GM19035 (cell line): ENCODE data around the gene PIK3AP1.

Experiments
- ATAC-seq: cut with Tn5 transposase; IDR thresholded peaks from one replicate; pipeline ENCODE4 v1.9.1; 2021; ENCODE audit not compliant: unreplicated experiment

Gene PIK3AP1

DNA sequence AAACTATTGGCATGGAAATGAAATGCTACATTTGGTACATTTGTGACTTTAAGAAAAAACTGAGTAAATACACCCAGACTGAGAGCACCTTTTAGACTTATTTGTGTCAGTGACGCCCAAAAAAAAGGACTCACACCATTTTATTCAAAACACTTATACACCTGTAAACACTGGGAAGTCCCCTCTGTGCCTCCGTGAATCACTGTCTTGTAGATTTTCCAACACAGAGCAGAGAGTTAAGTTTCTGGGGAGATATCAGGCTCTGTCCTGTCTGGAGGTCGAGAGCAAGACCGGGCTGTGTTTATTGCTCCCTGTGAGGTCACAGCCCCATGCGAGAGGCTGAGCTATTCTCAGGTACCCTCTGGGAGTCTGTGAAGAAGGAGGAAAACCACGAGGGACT, 72.8 kb downstream of the PIK3AP1 start:
- ATAC-seq, result no peak

DNA sequence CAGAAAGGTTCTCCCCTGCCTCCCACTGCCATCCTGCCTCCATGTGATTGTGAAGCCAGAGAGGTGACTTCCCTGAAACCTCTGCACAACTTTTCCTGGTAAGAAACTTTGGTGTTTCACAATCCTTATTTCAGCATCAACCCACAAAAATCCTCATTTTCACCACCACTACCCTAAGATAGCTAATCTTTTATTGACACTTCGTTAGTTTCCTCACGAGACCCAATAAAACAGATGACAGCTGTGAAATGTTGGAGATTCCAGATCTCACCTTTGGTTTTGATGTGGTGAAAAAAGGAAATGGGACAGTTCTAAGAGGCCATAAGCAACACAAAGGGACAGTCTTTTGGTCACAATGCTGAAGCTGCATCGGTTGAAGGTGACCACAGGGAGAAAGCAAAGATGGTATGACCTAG, 73.6 kb downstream of the PIK3AP1 start:
- no peak for ATAC-seq

DNA sequence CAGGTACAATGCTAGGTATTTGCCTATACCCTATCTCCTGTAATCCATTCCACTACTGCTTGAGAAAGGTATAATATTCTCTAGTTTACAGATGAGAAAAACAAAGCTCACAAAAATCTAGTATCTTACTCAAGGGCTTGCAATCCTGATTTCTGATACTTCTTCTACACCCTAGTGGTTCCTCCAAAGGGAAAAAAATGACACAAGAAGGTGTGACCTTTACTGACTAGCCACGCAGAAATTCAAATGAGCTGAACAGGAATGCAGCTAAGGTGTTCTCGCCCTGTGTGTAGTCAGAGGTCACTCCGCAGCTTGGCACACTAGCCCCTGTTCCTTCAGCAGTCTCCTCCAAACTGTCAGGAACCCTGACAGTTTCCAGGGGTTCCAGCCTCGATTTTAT, 74.0 kb downstream of the PIK3AP1 start:
- no peak for ATAC-seq

DNA sequence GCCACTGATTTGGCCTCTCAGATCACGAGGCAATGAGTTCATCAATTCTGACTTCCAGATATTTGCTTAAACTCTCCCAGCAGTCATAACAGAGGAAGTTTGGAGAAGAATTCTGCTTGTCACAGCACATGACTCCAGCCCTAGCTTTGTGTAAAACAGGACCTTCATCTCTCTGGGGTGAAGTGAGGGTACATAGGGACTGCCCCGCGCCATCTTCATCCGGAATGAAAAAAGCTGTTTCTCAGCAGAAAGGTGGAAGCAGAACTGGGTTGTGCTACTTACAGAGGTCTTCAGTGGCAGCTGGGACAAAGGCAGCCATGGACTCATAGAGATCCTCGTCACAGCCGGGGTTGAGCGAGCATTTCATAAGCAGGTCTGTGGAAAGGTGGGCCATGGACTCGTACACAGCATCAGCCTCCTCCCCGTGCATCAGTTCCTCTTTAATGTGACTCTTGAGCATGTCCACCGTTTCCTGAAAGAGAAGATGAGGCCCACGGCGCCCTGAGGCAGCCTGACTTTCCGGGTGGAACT, 75.1 kb downstream of the PIK3AP1 start:
- peak; percentile 39 for ATAC-seq

DNA sequence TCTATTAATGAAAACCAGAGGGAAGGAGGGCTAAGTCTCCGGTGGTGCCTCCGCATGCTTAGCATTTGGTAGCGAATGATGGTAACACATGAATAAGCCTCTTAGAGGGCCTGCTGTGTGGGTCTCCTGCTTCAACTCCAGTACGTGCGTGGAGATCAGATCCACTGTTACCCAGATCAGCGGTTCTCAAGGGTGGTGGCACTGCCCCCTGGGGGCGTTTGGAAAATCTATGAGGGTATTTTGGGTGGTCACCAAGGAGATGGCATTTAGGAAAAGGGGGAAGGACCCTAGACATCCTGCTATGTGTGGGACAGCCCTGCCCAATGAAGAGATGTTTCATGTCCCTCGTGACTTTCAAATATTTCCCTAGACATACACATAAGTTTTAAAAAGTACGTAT, 76.4 kb downstream of the PIK3AP1 start:
- no peak for ATAC-seq

DNA sequence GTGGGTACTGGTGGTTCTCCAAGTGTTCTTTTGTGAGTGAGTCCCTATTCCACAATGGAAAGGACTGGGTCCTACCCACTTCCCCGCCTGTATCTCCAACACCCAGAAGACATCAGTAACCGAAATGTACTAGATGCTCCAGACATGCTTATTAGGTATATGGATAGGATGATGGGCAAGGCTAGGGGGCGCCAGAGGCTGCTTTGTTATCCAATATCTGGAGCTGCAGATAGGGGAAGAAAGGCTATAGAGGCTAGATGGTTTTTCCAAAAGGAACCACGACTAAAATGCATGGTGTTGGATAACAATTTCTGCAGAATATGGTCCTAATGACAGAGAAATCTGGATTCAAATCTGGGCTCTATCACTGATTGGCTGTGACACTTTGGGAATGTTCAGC, 77.3 kb downstream of the PIK3AP1 start:
- no peak for ATAC-seq

DNA sequence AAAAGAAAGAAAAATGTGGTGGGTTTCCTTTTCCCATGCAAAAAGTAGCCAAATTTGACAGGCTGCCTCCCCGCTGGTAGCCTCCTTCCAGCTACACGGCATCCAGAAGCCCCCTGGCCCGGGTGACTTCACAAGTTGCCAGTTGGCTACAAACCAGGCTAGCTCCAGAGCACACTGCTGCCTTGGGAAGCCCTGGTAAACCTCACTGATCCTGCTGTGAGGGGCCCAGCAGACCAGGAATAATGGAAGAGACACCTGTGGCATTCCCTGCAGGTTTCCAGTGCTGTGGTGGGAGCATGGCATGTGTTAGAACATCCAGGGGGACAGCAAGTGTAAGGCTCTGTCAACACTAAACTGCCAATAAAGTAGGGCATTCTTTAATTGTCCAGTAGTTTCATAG, 77.8 kb downstream of the PIK3AP1 start:
- no peak for ATAC-seq

DNA sequence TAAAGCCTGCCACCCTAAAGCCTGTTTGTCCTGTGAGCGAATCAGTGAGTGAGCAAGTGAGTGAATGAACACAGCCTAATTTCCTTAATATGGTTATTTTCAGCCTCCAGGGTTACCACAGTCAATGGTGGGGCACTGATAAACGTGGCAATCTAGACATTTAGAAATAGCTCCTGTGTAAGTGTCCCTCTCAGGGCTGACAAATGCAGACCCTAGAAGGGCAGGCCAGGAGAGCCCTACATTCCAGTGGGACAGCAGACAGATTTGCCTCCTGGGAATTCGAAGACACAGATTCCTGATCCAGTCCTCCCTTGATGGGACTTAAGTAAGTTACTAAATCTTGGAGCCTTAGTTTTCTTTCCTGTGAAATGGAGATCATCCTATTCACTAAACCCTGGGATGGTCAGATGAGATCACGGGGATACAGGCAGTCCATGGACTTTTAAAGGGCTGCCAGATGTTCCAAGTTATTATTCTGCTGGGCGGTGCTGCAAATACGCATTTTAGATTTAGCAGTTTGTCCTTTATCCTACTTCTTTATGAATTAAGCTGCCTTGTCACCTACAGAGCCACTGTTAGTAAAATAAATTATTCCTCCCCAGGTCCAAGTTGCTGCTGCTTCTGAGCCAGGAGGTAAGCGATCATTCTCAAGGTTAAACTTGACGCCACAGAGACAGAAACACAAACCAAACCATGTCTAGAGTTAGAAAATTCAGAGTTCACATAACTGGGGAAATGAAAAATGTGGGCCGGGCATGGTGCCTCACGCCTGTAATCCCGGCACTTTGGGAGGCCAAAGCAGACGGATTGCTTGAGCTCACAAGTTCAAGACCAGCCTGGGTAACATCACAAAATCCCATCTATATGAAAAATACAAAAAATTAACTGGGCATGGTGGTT, 78.7 kb downstream of the PIK3AP1 start:
- ATAC-seq, result no peak

DNA sequence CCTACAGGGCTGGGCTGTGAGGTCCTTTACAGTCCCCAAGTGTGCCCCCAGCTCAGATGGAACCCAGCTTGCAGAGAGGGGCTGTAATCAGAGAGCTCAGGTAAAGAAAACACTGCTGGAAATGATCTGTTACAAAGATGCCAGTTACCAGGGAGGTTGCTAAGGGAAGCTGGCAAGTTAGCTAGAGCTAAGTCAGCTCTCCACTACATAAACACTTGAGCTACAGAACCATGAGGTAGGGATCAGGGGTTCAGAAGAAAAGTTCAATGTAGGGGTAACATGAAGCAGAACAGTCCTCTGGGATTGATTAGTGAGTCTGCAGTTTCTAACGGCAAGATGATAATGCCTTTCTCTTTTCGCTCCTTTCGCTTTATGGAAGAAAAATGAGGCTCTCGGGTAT, 80.4 kb downstream of the PIK3AP1 start:
- ATAC-seq, result no peak

DNA sequence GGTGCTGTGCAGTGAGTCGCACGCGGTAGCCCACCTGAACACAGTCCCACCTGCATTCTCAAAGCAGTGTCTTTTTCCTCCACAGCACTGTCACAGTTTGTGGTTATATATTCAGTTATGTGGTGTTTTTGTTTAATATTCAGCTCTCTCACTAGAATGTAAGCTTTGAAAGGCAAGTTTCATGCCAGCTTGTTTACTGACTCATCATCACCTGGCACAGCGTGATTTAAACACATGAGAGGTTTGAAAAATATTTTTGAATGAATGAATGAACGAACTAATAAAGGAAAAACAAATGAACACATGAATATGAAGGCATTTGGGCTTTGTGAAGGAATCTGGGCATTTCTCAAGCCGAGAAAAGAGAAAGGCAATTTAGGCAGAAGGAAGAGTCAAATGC, 81.6 kb downstream of the PIK3AP1 start:
- no peak for ATAC-seq

DNA sequence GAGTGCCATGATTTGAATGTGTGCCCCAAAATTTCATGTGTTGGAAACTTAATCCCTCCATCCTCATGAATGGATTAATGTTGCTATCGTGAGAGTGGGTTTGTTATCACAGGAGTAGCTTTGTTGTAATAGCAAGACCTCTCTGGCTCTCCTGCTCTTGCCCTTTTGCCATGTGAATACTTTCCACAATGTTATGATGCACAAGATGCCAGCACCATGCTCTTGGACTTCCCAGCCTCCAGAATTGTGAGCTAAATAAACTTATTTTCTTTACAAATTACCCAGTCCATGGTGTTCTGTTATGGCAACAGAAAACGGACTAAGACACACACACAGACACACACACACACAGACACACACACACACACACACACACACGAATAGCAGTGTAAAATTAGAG, 82.2 kb downstream of the PIK3AP1 start:
- ATAC-seq, result no peak

DNA sequence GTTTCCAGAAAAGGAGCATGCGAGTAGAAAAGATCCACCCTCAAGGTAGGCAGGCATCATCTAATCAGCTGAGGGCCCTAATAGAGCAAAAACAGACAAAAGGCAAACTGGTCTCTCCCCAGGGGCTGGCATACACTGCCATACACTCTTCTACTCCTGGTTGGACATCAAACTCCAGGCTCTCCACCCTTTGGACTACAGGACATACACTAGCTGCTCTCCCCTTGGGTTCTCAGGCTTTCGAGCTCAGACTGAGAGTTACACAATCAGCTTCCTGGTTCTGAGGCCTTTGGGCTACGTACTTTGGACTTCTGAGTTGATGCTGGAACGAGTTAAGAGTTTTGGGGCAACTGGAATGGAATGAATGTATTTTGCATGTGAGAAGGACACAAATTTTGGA, 82.6 kb downstream of the PIK3AP1 start:
- no peak for ATAC-seq

DNA sequence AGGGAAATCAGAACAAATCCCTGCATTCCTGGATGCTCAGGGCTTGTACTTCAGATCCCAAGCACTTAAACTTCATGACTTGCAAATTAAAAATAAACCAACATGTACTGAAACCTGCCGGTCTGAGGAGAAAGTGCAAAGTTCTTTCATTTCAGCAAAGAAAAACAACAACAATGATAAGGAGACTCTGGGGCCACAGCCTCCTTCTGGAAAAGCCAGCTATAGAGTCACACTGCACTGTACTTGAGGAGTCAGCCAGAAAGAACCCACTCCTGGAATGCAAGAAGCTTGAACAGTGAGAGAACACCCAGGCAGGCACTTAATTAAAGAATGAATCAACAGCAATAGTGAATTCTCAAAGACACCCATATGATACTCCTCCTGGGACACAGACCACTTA, 83.8 kb downstream of the PIK3AP1 start:
- no peak for ATAC-seq

DNA sequence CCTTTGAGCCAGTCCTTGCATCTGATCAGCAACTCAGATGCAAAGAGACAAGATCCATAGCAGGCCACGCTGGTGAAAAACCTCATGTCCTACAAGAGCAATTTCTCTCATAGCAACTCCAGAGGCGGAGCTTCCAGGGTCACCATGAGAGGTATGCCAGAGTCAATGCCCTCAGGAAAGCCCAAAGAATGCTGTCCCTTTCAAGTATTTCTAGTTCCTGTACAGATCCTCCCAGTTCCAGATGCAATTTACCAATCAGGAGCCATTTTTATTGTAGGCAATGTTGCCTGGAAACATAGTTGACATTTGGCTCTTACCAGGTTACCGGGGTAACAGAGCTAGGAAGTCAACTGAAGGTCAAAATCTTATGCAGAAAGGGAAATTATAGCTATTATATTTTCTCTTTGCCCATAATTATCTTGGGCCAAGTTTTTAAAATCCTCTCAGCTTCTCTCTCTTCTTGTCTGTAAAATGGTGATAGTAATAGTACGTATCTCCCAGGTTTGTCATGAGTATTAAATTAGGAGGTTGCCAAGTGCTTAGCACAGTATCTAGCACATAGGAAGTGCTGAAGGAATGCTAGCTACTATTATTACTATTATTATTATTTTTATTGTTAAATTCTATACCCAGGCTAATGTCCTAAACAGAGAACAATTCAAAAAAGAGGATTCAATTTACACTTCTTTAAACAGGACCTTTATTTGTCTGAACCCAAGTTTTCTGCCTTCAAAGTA, 87.2 kb downstream of the PIK3AP1 start:
- no peak for ATAC-seq

DNA sequence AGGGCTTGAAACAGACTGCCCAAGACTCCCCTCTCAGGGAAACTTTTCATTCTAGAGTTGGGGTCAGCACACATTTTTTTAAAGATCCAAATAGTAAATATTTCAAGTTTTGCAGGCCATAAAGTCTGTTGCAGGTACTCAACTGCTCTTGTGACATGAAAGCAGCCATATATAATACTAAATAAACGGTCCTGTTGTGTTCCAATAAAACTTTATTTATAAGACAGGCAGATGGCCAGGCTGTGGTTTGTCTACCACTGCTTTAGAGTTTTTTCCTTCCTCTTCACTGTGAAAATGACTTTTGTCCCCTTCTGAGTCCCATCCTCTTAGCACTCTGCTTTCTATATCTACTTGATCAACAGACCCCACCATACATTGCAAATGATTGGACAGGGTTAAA, 93.0 kb downstream of the PIK3AP1 start:
- no peak for ATAC-seq

DNA sequence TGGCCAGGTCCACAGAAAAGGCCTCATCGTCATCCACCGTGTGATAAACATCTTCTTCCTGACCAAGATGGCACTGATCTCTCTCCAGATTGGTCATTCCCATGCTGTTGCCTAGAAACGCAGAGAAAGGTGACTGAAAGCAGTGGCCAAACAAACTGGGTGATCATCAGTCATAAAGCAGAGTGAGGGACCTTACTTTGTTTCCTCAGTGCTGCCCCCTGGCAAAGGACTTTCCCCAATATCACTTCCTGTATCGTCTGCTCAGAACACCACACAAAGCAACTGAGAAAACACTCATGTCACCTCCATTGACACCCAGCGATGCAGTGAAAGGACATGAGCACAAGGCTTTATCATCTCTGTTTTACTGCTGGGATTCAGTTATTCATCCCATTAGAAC, 93.5 kb downstream of the PIK3AP1 start:
- ATAC-seq, result no peak

DNA sequence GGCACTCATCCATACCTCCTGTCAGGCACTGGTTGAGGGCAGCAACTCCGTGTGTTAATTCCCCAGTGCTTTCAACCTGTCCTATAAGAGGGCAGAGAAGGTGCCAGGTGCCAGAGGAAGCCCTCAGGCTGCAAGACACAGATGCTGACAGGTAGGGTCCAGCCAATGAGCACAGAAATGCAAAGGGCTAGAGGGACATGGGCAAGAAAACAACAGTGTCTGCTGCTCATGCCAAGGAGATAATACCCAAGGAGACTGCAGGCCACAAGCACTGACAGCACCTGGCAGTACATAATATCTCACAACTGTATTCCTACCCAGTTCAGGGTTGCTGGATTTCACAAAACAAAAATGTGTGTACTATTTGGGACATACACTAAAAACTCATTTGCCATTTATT, 95.1 kb downstream of the PIK3AP1 start:
- no peak for ATAC-seq

DNA sequence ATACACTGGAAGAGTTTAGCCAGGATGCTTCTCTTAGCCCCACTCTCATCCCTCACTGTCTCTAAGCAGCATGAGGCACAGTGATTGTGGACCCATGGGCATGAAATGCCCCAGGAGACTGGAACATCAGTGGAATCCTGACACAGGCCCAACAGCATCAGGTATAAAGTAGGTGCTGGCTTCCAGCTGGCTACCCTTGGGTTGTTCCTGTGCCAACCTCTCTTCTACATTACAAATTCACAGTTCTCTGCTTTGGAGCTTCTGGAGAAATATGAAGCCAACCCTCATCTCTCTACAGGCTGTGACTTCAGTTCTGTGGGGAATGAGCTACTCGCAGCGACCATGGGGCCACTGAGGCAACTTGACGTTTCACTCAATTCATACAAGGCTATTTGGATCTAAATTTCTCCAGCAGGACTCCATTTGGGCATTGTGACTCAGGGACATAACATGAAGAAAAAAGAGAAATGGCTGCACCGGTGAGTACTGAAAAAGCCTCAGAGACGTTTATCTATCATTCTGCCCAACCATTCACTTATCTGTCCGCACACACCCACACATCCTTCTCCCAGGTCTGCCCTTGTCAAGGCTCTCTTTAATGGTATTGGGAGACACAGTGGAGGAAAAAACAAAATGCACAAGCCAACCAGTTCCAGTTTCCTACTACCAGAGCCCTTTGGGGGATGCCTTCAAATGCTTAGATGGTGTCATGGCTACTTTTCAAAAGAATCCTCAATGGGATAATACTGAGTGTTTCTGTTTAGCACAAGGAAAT, 98.1 kb downstream of the PIK3AP1 start:
- no peak for ATAC-seq

DNA sequence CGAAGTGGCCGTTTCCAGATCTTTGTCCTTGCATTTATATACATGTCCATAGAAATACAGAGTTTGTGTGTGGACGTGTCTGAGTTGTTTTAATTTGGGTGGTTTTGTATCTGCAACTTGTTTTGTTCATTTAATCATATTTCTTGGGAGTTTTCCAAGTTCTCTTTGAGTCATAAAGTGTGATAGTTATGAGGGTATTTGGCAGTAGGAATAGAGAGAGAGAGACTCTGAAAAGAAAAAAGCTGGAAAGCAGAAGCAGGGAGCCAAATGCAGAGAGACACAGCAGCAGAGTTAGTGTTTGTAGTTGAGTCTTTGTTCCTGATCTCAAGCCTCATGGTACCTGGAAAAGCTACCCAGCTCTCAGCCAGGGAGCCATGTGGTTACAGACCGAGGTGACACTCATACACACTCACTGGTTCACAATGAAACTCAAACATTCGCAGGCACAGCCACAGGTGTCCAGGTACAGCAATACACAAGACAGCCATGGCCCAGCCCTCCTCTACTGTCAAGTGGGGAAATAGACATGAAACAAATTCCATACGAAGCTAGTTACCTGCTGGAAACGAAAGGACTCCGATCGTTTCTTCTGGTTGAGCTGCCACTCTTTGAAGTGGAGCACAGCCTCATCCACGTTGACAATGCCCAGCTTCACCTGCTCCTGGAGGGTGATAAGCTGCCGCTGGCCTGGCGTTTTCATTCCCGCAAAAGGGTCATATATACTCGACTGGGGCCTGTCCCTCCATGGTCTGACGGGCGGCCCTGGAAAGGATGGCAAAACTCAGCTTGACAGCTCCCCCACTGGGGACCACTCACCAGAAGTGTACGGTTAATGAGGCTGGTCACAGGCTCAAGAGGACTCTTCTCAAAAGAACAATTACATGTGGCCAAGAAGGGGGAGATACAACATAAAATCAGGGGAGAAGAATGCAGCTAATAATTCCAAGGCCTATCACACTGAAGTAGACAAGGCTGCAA, 100.2 kb downstream of the PIK3AP1 start:
- no peak for ATAC-seq

DNA sequence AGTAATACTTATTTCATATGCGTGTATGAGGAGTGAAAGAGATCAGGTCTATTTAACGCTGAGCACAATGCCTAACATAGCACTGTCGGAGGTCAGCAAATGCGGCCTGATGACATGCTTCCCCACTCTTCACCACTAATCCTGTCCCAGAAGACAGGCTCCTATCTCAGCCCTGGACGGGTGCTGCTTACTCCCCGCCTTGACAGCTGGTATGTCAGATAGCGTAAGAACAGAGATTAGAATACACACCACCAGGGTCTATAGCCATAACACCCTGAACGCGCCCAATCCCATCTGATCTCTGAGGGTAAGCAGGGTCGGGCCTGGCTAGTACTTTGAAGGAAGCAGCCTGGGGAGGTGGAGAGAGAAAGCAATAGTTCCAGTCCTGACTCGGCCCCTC, 101.2 kb downstream of the PIK3AP1 start:
- ATAC-seq, result no peak
